HG03442 (cell line): ENCODE measurements around the gene ARRB2.
"Not testable (repeated sequence)": the region's sequence is repeated elsewhere in the genome, so short reads cannot be mapped to it uniquely, and the experiment has no call there.

ENCODE experiments used
- ATAC-seq: cut with Tn5 transposase; IDR thresholded peaks from one replicate; pipeline ENCODE4 v1.9.1; 2021; ENCODE audit warnings: mild to moderate bottlenecking, moderate library complexity; ENCODE audit not compliant: unreplicated experiment

Gene ARRB2

DNA sequence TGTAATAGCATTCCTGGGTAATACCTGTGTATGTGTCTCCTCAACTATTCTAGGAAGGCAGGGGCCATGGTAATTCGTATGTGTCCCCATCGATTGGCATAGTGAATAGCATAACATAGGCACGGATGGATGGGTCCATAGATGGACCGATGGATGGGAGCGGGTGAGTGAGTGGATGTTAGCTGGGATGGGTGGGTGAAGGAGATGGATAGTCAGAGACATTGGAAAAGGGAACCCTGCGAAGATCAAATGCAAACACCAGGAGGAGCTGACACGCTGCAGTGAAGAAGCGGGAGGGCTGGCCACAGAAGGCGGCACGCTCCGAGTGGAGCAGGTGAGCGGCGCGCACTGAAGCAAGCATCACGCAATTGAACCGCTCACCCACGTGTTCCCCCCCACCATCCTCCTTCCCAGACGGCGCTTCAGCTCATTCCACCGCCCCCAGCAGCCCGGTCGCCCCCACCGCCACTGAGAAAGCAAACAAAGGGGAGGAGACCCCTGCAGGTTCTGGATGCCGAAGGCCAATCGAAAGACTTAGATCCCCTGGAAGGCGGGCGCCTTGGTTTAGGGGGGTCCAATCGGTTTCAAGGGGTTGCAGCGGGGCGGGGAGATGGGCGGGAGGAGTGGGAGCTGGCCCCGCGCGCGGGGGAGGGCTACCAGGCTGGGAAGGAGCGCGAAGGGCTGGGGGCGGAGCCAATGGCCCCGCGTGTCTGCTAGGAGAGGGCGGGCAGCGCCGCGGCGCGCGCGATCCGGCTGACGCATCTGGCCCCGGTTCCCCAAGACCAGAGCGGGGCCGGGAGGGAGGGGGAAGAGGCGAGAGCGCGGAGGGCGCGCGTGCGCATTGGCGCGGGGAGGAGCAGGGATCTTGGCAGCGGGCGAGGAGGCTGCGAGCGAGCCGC lies at the start of gene ARRB2:
Gene ARRB2, plus strand, starts transcription at position 839 of the 899 bp plus-strand sequence. CDS start 90 bp downstream, outside the sequence.
- ATAC-seq, result peak; percentile 82

DNA sequence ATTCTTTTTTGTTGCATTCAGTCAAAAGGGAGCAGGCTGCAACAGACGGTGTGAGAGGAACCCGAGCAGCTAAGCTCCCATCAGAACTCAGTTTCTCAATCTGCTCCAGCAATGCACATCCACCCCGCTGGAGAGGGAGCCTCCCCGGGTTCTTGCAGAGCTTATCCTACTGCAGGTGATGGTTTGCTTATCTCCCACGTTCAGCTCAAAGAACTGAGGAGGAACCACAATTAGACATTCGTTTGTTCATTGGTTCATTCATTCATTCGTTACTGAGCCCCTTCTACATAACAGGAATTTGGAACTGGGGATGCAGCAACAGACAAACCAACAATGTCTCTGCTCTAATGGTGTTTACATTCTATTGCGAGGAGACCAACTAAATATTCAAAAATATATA lies 46.7 kb upstream of the ARRB2 start:
- no peak for ATAC-seq

DNA sequence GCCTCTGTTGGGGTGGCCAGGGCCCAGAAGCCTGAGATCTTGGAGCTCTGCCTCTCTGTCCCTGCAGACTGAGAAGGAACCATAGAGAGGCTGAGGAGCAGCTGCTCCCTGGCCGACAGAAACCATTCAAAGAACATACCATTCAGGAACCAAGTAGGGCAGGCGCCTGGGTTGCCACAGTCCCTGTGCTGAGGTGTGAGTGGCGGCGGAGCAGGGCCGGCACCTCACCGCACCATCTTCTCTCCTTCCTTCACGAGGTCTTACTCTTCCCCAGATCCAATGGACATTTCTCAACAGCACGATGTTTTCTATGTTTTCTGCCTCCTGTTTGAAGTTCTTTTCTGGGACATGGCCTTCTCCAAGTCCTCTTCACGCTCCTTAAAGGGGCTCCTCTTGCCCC lies 46.2 kb upstream of the ARRB2 start:
- no peak for ATAC-seq

DNA sequence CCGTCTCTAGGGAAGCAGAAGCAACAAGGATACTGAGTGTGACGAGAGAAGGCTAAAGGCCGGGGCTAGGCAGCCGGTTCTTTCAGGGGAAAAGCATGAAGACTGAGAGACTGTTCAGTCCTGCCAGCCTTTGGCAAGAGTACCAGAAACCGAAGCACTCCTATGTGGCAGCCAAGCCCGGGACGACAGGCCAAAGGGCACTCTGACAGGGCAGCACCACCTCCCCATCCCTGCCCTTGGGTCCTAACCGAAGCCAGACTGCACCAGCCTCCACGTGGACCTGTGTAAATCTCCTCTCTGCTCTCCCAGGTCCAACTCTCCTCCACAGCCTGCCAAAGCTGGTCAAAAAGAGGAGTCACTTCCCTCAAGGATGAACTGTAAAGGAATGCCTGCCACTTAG lies 45.4 kb upstream of the ARRB2 start:
- ATAC-seq, result no peak

DNA sequence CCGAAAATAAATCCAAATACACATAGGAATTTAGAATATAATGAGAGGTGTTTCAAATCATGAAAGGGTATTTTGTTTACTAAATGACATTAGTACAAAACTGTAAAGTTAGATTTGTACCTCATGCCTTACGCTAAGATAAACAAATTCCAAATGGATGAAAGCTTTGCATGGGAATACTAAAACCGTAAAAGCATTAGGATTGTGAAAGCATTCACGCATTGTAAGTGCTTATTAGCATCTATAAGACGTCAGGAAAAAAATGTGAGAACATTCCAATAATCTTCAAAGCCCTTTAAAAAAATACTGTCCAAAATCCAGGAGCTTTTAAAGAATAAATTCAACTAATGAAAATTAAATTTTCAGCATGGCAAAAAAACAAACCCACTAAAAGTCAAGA lies 44.1 kb upstream of the ARRB2 start:
- ATAC-seq, result no peak

DNA sequence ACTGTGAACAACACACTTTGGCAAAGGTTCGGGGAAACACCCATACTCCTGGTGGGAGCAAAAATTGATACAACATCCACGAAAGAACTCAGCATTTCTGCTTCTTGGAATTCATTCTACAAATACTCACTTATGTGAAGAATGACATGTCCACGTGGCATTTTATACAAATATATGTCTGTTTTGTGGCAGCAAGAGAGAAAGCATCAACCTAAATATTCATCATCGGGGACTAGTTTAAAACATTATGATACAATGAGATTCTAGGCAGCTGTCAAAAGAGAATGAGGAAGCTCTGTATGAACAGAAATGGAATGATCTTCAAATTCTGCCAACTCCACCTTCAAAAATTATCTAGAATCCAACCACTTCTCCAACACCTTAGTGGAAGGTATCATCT lies 43.3 kb upstream of the ARRB2 start:
- no peak for ATAC-seq

DNA sequence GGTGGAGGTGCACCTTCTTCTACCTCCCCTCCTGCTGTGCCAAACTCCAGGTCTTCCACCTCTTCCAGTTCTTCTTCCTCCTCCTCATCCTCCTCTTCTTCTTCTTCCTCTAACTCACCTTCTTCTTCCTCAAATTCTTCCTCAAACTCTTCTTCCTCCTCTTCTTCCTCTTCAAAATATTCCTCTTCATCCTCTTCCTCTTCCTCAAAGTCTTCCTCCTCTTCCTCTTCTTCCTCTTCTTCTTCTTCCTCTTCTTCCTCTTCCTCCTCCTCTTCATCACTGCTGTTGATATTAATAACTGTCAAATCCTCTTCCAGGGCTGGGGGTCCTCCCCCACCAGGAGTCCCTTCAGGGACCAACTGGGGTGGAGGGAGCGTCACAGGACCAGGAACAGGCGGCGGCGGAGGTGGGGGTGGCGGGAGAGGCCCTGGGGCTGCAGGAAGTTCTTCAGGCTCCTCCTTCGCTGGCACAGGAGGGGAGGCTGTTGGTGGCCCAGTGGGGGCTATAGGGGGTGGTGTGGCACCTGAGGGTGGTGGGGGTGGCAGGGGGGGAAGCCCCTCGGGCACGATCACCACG lies 38.3 kb upstream of the ARRB2 start:
- ATAC-seq, result no peak

DNA sequence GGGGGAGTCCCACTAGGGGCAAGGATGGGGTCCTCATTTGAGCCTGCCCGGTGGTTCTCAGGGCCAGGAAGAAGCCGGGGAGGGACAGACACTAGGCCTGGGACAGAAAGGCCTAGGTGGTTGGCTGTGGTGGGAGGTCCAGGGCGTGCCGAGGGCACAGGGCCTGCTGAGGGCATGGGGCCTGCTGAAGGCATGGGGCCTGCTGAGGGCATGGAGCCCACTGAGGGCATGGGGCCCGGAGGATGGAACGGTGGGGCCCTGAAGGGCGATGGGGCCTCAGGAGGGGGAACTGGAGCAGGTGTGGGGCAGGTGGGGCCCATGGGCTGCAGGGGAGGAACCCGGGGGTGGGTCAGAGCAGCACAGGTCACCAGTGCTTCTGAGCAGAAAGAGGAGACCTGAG lies 37.7 kb upstream of the ARRB2 start:
- ATAC-seq, result no peak

DNA sequence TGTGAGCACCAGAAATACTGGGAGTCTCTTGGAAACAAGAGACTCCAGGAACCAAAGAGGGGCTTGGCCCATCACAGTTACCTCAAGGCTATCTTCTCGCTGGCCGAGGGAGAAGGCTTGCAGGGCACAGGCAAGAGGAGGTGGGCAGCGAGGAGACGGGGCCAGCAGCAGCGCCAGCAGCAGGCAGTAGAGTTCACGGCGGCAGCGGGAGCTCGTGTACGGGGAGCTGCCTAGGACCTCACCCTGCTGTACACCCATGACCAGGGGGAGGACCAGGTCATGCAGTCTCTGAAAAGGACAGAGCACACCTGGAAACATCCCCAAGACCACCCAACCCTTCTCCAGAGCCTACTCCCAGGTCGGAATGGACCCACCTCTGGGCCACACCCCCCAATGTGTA lies 37.3 kb upstream of the ARRB2 start:
- ATAC-seq, result no peak

DNA sequence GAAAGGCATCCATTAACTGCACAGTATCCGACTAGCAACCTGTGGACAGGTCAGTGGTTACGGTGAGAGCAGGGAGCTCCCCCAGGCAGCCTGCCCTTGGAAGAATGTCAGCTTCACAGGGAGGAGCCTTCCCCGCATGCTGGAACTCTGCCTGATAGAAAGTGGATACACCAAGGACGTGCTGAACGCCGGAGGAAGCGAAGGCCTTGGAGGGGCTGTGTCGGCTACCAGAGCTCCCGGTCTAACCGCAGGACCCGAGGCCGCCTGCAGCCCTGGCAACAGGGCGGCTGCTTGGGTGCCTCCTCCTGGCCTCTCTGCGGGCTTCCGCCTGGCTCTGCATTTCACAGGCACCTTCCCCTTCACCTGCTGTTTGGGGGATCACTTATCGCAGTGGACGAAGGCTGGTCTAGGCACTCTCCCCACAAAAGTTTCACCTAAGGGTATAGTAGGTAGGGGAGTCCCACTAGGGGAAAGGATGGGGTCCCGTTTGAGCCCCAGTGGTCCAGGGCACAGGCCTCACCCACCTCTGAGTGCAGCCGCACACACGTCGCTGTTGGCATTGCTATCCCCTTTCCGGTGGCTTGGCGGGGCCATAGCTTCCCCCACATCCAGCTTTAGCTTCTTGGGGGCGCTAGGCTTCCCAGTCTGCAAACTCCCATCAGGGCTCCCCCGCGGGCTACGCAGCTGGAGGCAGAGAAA lies 36.3 kb upstream of the ARRB2 start:
- ATAC-seq, result no peak

DNA sequence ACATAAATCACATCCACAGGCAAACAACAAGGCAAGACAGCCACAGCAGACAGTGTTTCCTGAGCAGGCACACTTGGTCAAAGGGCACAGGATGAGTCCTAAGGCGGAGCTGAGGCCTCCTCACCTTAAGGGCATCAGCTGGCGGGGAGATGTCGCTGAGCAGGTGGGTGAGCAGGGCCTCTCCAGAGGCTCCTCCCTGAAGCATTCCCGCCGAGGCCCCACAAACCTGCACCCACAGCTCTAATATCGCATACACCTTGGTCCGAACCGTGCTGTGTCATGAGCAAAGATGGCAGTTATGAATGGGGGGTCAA lies 35.8 kb upstream of the ARRB2 start:
- ATAC-seq, result no peak

DNA sequence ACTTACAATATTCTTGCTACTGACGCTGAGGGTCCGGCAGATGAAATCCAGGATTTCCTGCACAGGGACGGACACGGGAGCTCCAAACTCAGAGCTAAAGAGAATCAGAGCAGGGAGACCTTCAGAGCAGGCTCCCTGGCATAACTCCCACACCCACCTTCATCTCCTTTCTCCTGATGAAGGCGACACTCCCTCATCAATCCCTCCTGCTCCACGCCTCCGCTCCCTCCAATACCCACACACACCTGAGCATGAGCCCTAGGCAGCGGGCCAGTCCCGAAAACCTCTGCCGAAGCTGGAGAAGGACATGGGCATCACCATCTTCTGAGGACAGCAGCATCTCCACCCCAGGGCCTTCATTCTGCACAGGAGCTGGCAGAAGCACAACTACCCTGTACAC lies 34.6 kb upstream of the ARRB2 start:
- ATAC-seq, result no peak

DNA sequence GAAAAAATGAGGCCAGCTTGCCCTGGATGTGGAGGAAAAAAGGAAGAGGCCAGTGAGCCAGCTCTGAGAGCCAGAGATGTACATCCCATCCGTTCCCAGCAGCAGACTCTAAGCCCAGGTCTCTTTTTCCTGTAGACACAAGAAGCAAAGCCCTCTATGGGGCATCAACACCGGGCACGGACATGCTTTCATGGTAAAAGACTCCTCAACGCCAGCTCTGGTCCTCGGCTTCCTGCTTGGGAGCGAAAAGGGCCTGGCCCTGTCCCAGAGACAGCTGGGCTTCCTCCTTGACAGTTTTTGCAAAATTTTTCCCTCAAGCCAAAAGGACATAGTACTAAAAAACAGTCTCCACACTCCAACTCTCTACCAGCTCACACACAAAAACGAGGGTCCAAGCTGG lies 33.6 kb upstream of the ARRB2 start:
- ATAC-seq, result no peak

DNA sequence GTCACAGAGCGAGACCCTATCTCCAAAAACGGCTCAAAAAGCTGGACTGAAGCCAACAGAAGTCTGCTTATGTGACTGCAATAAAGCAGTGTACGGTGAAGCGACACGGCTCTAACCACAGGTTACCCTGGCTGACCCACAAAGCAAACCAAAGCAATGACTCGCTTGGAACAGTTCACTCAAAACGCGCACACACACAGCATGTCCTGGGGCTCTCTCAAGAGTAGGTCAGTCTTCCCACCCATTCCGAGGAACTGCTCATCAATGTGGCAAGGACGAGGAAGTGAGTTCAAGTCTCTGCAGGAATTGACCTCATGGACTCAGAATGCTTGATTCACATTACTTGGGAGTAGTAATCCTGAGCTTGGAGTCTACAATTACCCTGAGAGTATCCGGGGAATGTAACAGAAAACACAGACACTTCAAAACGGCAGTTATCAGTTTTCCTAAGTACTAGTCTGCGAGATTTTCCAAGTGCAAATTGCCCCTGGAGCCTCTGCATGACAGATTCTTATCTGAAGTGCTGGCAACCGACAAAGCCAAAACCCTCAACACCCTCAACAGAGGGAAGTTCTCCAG lies 31.9 kb upstream of the ARRB2 start:
- ATAC-seq, result no peak

DNA sequence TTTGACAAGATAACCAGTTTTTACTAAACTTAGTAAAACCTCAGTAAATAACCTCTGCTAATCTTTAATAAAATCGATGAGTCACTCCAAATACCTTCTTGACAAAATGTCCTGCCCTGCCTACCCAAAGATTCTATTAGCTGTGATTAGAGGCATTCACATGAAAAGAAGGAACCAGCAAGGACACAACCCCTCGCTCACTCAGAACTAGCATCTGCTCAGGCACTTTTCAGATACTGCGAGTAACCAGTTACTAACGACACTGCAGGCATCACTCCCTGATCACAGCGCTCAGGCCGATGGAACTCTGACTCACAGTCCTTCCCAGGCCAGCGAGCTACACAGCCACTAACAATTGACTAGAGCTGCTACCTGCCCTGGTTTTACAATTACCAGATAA lies 30.8 kb upstream of the ARRB2 start:
- ATAC-seq, result no peak

DNA sequence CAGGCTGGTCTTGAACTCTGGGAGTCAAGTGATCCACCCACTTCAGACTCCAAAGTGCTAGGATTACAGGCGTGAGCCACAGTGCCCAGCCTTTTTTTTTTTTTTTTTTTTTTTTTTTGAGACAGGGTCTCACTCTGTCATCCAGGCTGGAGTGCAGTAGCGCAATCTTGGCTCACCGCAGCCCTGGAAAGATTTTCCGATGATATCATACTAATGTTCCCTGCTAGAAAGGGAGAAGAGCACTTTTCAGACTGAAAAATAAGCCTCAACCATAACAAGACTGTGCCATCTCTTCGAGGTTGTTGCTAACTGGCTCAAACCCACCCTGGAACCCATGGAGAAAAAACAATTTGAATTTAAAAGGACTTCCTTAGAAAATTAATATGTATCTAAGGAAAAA lies 26.7 kb upstream of the ARRB2 start:
- ATAC-seq, result not testable (repeated sequence)

DNA sequence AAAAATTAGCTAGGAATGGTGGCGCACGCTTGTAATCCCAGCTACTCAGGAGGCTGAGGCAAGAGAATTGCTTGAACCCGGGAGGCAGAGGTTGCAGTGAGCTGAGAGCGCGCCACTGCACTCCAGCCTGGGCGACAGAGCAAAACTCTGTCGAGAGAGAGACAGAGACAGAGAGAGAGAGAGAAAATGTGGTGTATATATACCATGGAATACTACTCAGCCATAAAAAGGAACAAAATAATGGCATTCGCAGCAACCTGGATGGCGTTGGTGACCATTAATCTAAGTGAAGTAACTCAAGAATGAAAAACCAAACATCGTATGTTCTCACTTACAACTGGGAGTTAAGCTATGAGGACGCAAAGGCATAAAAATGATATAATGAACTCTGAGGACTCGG lies 20.6 kb upstream of the ARRB2 start:
- not testable (repeated sequence) for ATAC-seq

DNA sequence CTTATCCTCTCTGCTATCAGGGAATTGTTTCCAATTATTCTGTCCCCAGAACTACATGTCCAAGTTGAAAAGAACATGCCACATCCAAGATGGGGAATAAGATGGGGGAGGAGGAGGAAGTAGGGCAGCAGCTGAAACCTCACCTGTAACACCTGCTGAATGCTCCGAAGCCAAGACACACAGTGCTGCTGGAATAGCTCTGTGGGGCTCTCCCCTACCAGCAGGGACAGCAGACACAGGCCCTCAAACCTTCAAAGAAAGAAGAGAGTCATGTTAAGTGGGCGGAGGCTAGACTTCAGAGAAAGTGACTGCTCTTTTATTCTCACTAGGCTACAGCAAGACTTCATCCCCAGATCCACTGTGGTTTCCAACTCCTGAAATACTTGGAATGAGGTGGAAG lies 19.7 kb upstream of the ARRB2 start:
- ATAC-seq, result no peak

DNA sequence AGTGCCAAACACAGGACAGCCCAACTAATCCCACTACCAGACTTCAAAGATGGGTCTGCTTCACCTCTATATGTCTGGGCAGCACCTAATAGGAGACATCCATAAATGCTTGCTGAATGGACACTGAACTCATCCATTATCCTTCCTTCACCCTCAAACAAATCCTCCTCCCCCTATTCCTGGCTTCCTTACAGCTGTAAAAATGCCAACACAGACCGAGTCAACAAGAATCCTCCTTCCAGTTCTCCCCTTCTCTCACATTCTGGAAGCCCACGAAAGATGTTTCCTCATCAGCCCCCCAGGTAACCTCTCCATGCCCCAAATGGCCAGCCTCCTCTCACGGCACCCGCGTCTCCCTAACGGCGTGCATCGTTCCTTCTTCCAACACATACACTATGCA lies 18.7 kb upstream of the ARRB2 start:
- no peak for ATAC-seq

DNA sequence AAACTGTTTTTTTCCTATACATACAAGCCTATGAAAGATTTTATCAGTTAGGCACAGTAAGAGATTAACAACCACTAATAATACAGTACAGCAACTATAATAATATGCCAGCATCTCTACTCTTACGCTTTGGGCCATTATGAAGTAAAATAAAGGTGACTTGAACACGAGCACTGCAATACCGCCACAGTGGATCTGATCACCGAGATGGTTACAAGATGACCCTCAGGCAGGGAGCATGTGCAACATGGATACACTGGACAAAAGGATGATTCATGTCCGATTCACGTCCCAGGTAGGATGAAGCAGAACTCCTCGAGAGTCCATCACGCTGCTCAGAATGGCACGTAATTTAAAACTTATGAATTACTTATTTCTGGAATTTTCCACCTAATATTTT lies 17.0 kb upstream of the ARRB2 start:
- ATAC-seq, result no peak

DNA sequence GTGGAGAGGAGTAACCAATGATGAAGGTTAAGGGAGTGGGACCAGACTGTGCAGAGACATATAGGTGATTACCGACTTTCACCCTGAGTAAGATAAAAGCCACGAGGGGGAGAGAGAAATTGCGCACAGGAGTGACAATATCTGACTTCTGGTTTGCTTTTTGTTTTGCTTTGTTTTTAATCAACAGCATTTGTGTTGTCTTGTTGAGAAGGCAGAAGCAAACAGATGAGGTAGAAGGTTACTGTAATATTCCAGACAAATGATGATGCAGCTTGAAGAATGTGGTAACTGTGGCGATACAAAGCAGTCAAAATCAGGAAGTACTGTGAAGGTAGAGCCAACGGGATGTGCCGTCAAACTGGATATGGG lies 14.0 kb upstream of the ARRB2 start:
- ATAC-seq, result peak; percentile 53
